NB4 (cell line): Measurements from ENCODE around the gene NTRK2.

ENCODE experiments used
- DNase-seq: peaks from one replicate; pipeline ENCODE4 v3.0.0; 2010; ENCODE audit warnings: low read depth
- H3K4me3 ChIP-seq: one replicate; pipeline ENCODE4 v1.5.1; 2011; ENCODE audit warnings: mild to moderate bottlenecking, low read depth, low read length, moderate library complexity
- CTCF ChIP-seq: IDR thresholded peaks from one replicate; pipeline ENCODE4 v1.5.1; 2012; ENCODE audit warnings: low read depth, low read length
- MAX ChIP-seq: IDR thresholded peaks from 2 replicates; pipeline ENCODE4 v1.6.1; 2011; ENCODE audit warnings: low read depth, low read length
- MYC ChIP-seq: IDR thresholded peaks from 2 replicates; pipeline ENCODE4 v1.6.1; 2011; ENCODE audit warnings: low read depth, low read length
- POLR2A ChIP-seq: IDR thresholded peaks from 2 replicates; pipeline ENCODE4 v1.6.1; 2011; ENCODE audit warnings: mild to moderate bottlenecking; ENCODE audit not compliant: insufficient read length; ENCODE audit errors: extremely low read depth

NTRK2 gene

DNA sequence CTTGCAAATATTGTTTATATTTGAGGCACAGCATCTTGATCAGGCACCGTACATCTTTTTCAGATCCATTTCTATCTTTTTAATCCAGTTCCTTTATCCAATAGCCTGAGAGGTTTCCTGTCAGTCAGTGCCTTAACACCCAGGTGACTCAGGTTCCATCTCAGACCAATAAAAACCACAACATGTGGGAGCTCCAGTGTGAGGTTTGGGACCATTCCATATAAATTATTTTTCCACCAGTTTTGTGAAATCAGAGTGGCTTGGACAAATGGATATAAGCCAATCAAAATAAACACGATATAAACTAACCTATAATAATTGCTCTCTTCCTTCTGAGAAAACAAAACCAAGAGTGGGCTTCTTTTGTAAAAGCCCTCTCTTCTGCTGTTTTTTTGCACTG lies 351.3 kb downstream of the NTRK2 start:
- no peak for TF ChIP-seq MYC
- TF ChIP-seq CTCF, result no peak
- no peak for TF ChIP-seq POLR2A
- no peak for TF ChIP-seq MAX
- DNase-seq, result no peak
- no peak overlapping the region for H3K4me3 ChIP-seq

GRCh38 chr9:85021686-85022085 lies 352.2 kb downstream of the NTRK2 start:
- no peak for DNase-seq
- TF ChIP-seq MAX, result no peak
- TF ChIP-seq MYC, result no peak
- TF ChIP-seq CTCF, result no peak
- TF ChIP-seq POLR2A, result no peak
- no peak overlapping the region for H3K4me3 ChIP-seq

- TF ChIP-seq MYC, result no peak
- TF ChIP-seq MAX, result no peak
- no peak for TF ChIP-seq POLR2A
- no peak for TF ChIP-seq CTCF
- no peak overlapping the region for H3K4me3 ChIP-seq
- no peak for DNase-seq
Observed at GRCh38 chr9:85024374-85024773, 354.8 kb downstream of the NTRK2 start.

DNA sequence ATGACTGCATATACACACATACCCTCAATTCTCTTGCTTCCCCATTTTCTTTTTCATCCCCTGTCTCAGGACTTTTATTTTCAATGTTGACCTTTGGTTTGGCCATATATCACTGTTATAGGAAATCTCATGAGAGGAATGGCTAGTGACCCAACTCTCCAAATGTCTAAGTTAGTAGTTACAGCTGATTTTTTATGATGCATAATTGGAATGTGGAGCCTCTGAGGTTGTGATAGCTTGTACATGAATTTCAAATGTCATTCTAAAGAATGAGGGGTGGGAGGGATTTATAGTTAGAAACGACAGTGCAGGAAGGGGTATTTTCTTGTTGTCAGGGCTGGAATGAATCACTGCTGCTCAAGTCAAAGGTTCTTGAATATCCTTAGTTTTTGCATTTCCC lies 356.1 kb downstream of the NTRK2 start:
- H3K4me3 ChIP-seq, result no peak overlapping the region
- no peak for DNase-seq
- TF ChIP-seq CTCF (no peak), MAX (no peak), POLR2A (no peak), MYC (no peak)

DNA sequence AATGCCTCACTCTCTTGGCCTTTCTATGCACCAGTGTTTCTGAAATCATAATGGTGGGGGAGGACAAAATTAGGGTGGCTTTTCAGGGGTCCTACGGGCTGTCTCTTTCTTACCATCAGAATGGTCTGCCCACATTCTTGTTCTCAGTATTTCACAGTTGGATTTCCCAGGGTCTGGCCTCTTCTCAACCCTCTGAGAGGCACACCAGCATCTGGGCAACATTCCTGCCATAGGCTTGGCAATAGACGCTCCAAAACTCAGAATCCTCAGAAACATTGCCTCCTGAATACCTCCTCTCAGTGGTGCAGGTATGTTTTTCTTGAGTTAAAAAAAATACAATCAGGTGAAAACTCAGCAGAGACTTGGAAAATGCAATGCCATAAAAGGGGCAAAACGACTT lies 358.3 kb downstream of the NTRK2 start:
- DNase-seq, result no peak
- no peak overlapping the region for H3K4me3 ChIP-seq
- TF ChIP-seq POLR2A, result no peak
- TF ChIP-seq CTCF, result no peak
- TF ChIP-seq MYC, result no peak
- no peak for TF ChIP-seq MAX

- no peak overlapping the region for H3K4me3 ChIP-seq
- TF ChIP-seq CTCF, result no peak
- TF ChIP-seq POLR2A, result no peak
- no peak for TF ChIP-seq MAX
- TF ChIP-seq MYC, result no peak
- peak; percentile 3 for DNase-seq
Observed at GRCh38 chr9:85030316-85030715, 360.8 kb downstream of the NTRK2 start.
